HL-60 (cell line): ENCODE measurements around the gene NINJ1.
"Not testable (repeated sequence)": the region's sequence is repeated elsewhere in the genome, so short reads cannot be mapped to it uniquely, and the experiment has no call there.

Source experiments
- DNase-seq, 2 experiments: peaks; one replicate each; pipeline ENCODE4 v3.0.0-alpha.2; 2010 to 2020; ENCODE audit warnings: low read depth in 1 of 2, low spot score in 1 of 2
- H3K27ac ChIP-seq: fragments of 250-450 bp; sonication (Bioruptor Pico); replicated peaks from 2 replicates; pipeline ENCODE4 v1.5.1; 2020; ENCODE audit warnings: mild to moderate bottlenecking, moderate library complexity
- H3K27me3 ChIP-seq: fragments of 250-450 bp; sonication (Bioruptor Pico); 2 replicates; pipeline ENCODE4 v1.5.1; 2021; ENCODE audit warnings: mild to moderate bottlenecking, moderate library complexity; ENCODE audit not compliant: insufficient read depth, poor library complexity, severe bottlenecking
- H3K4me3 ChIP-seq: replicated peaks from 2 replicates; pipeline ENCODE4 v1.5.1; 2011; ENCODE audit warnings: mild to moderate bottlenecking, control low read depth, low read length; ENCODE audit not compliant: insufficient read depth
- CTCF ChIP-seq: IDR thresholded peaks from one replicate; pipeline ENCODE4 v1.5.1; 2011; ENCODE audit warnings: low read length, control low read depth, inconsistent platforms; ENCODE audit not compliant: insufficient read depth
- GABPA ChIP-seq: IDR thresholded peaks from 2 replicates; pipeline ENCODE4 v1.6.1; 2012; ENCODE audit warnings: low read depth
- POLR2AphosphoS5 ChIP-seq: IDR thresholded peaks from 2 replicates; pipeline ENCODE4 v1.6.1; 2012; ENCODE audit warnings: low read depth
- REST ChIP-seq: IDR thresholded peaks from 2 replicates; pipeline ENCODE4 v1.6.1; 2012; ENCODE audit warnings: low read depth; ENCODE audit not compliant: insufficient replicate concordance
- SPI1 ChIP-seq: IDR thresholded peaks from 2 replicates; pipeline ENCODE4 v1.6.1; 2012; ENCODE audit warnings: low read depth, mild to moderate bottlenecking, borderline replicate concordance

NINJ1 gene

GRCh38 chr9:93147632-93148031, 13.6 kb upstream of the NINJ1 start:
- TF ChIP-seq CTCF (no peak), GABPA (no peak), REST (no peak), SPI1 (no peak), POLR2AphosphoS5 (no peak)
- H3K27ac ChIP-seq, result no peak overlapping the region
- DNase-seq, result no peak

GRCh38 chr9:93146696-93147095, 12.6 kb upstream of the NINJ1 start:
- not testable (repeated sequence) for H3K27me3 ChIP-seq, H3K4me3 ChIP-seq, DNase-seq, H3K27ac ChIP-seq

More at GRCh38 chr9:93147632-93148031, 13.6 kb upstream of the NINJ1 start:
- H3K4me3 ChIP-seq, result no peak overlapping the region
- H3K27me3 ChIP-seq, result no peaks in the 10 kb centered on the region

GRCh38 chr9:93143830-93144530, 9.9 kb upstream of the NINJ1 start:
- H3K27ac ChIP-seq, result no peak overlapping the region
- no peak overlapping the region for H3K4me3 ChIP-seq
- no peak for TF ChIP-seq SPI1
- TF ChIP-seq REST, result no peak
- TF ChIP-seq CTCF, result no peak
- TF ChIP-seq GABPA, result no peak
- no peak for TF ChIP-seq POLR2AphosphoS5
- DNase-seq, result no peak
- no peaks in the 10 kb centered on the region for H3K27me3 ChIP-seq

GRCh38 chr9:93141771-93142483, 7.9 kb upstream of the NINJ1 start:
- H3K4me3 ChIP-seq, result no peak overlapping the region
- H3K27ac ChIP-seq, result no peak overlapping the region
- DNase-seq, result no peak

More at GRCh38 chr9:93141771-93142483, 7.9 kb upstream of the NINJ1 start:
- no peak for TF ChIP-seq POLR2AphosphoS5
- TF ChIP-seq SPI1, result no peak
- no peak for TF ChIP-seq REST
- TF ChIP-seq CTCF, result no peak
- no peak for TF ChIP-seq GABPA
- no peaks in the 10 kb centered on the region for H3K27me3 ChIP-seq
